Activated T-helper 1 cell treated with anti-CD3 and anti-CD28 coated beads, Interleukin-12 subunit alpha, Interleukin-12 subunit beta, Interleukin-2, Interleukin-4 antibody, amounts not matched to agents 30 ng/mL and 10 ng/mL and 1 ng/mL, durations not matched to agents 14 hours and 24 hours and 36 hours (primary cell): Measurements from ENCODE around the gene CWH43. TPM values are rescaled to one million over a fixed set of nuclear protein-coding genes. Genes with fewer than 3 reads are reported as not detected.

ENCODE experiments used
- DNase-seq: peaks from one replicate; pipeline ENCODE4 v3.0.0; 2021; ENCODE audit warnings: low spot score
- H3K27ac Mint-ChIP-seq: one replicate; pipeline ENCODE4 v1.8.0; 2021; ENCODE audit warnings: mild to moderate bottlenecking, mixed read lengths
- H3K27me3 Mint-ChIP-seq: one replicate; pipeline ENCODE4 v1.8.0; 2022; ENCODE audit warnings: mild to moderate bottlenecking, moderate library complexity, mixed read lengths; ENCODE audit not compliant: insufficient read depth
- H3K36me3 Mint-ChIP-seq: one replicate; pipeline ENCODE4 v1.8.0; 2021; ENCODE audit warnings: low read depth, mixed read lengths
- H3K4me1 Mint-ChIP-seq: one replicate; pipeline ENCODE4 v1.8.0; 2021; ENCODE audit warnings: low read depth, mixed read lengths
- H3K4me3 Mint-ChIP-seq: one replicate; pipeline ENCODE4 v1.8.0; 2021; ENCODE audit warnings: mild to moderate bottlenecking, moderate library complexity, mixed read lengths
- H3K9me3 Mint-ChIP-seq: one replicate; pipeline ENCODE4 v1.8.0; 2021; ENCODE audit warnings: mixed read lengths
- intact Hi-C: fragments of 100-400 bp; cut with micrococcal nuclease; formaldehyde crosslinking; loops from one replicate; pipeline ENCODE4 v1.15.1; 2024
- total RNA-seq: library from RNA; stranded (reverse); gene quantifications from 2 replicates; pipeline ENCODE4 v1.2.3, GENCODE V29; 2022

The CWH43 gene
- total RNA-seq, 1 donor from 2014 or later, result not detected

GRCh38 chr4:48986654-48987164 is 634 bp downstream of the CWH43 start:
- no peaks in the 10 kb centered on the region for H3K9me3 Mint-ChIP-seq
- intact Hi-C loops, result no loop called here
- no peak overlapping the region for H3K4me3 Mint-ChIP-seq
- H3K4me1 Mint-ChIP-seq, result no peaks in the 10 kb centered on the region
- no peak overlapping the region for H3K27ac Mint-ChIP-seq
- no peak for DNase-seq
- peaks cover 29% of the 10 kb centered on the region for H3K27me3 Mint-ChIP-seq
- H3K36me3 Mint-ChIP-seq, result no peaks in the 10 kb centered on the region

GRCh38 chr4:48989461-48990203 is 3.6 kb downstream of the CWH43 start:
- Mint-ChIP-seq H3K9me3 (no peaks in the 10 kb centered on the region), H3K27ac (no peak overlapping the region), H3K4me3 (no peak overlapping the region), H3K36me3 (no peaks in the 10 kb centered on the region), H3K4me1 (no peaks in the 10 kb centered on the region), H3K27me3 (peaks cover 24% of the 10 kb centered on the region)
- intact Hi-C loops, result no loop called here
- no peak for DNase-seq

- Mint-ChIP-seq H3K4me1 (no peaks in the 10 kb centered on the region), H3K27me3 (peaks cover 23% of the 10 kb centered on the region)
Measured at GRCh38 chr4:48991357-48991756, 5.3 kb downstream of the CWH43 start.

GRCh38 chr4:48997962-48998361 is 11.9 kb downstream of the CWH43 start:
- no peak overlapping the region for H3K4me3 Mint-ChIP-seq
- peaks cover 4% of the 10 kb centered on the region for H3K27me3 Mint-ChIP-seq
- H3K9me3 Mint-ChIP-seq, result no peaks in the 10 kb centered on the region
- no peak for DNase-seq
- no peaks in the 10 kb centered on the region for H3K36me3 Mint-ChIP-seq
- intact Hi-C loops, result no loop called here
- no peak overlapping the region for H3K27ac Mint-ChIP-seq
- H3K4me1 Mint-ChIP-seq, result no peaks in the 10 kb centered on the region

More at GRCh38 chr4:48991357-48991756, 5.3 kb downstream of the CWH43 start:
- intact Hi-C loops, result no loop called here
- DNase-seq, result no peak
- H3K4me3 Mint-ChIP-seq, result no peak overlapping the region
- H3K36me3 Mint-ChIP-seq, result no peaks in the 10 kb centered on the region
- H3K27ac Mint-ChIP-seq, result no peak overlapping the region
- no peaks in the 10 kb centered on the region for H3K9me3 Mint-ChIP-seq

GRCh38 chr4:48998440-48998839 is 12.4 kb downstream of the CWH43 start:
- Mint-ChIP-seq H3K27ac (no peak overlapping the region), H3K9me3 (no peaks in the 10 kb centered on the region), H3K4me3 (no peak overlapping the region), H3K36me3 (no peaks in the 10 kb centered on the region), H3K27me3 (peaks cover 4% of the 10 kb centered on the region), H3K4me1 (no peaks in the 10 kb centered on the region)
- intact Hi-C loops, result no loop called here
- DNase-seq, result no peak

- no peaks in the 10 kb centered on the region for H3K9me3 Mint-ChIP-seq
- H3K4me3 Mint-ChIP-seq, result no peak overlapping the region
- no peak overlapping the region for H3K27ac Mint-ChIP-seq
- H3K27me3 Mint-ChIP-seq, result no peaks in the 10 kb centered on the region
- DNase-seq, result no peak
- no peaks in the 10 kb centered on the region for H3K4me1 Mint-ChIP-seq
- H3K36me3 Mint-ChIP-seq, result no peaks in the 10 kb centered on the region
- intact Hi-C loops, result no loop called here
Measured at GRCh38 chr4:49000806-49001205, 14.7 kb downstream of the CWH43 start.

- intact Hi-C loops, result no loop called here
- Mint-ChIP-seq H3K4me3 (no peak overlapping the region), H3K36me3 (no peaks in the 10 kb centered on the region), H3K9me3 (no peaks in the 10 kb centered on the region), H3K27ac (no peak overlapping the region), H3K27me3 (no peaks in the 10 kb centered on the region), H3K4me1 (no peaks in the 10 kb centered on the region)
- DNase-seq, result no peak
Measured at GRCh38 chr4:49002931-49003330, 16.9 kb downstream of the CWH43 start.

GRCh38 chr4:49018718-49019295 is 32.7 kb downstream of the CWH43 start:
- Mint-ChIP-seq H3K9me3 (no peaks in the 10 kb centered on the region), H3K27ac (no peak overlapping the region), H3K4me3 (no peak overlapping the region), H3K27me3 (peaks cover 2% of the 10 kb centered on the region), H3K4me1 (no peaks in the 10 kb centered on the region), H3K36me3 (no peaks in the 10 kb centered on the region)
- intact Hi-C loops, result no loop called here
- no peak for DNase-seq

GRCh38 chr4:49032440-49033161 is 46.5 kb downstream of the CWH43 start:
- no peaks in the 10 kb centered on the region for H3K36me3 Mint-ChIP-seq
- no peaks in the 10 kb centered on the region for H3K9me3 Mint-ChIP-seq
- peaks cover 4% of the 10 kb centered on the region for H3K27me3 Mint-ChIP-seq
- H3K4me1 Mint-ChIP-seq, result no peaks in the 10 kb centered on the region
- no peak for DNase-seq
- H3K4me3 Mint-ChIP-seq, result no peak overlapping the region
- no peak overlapping the region for H3K27ac Mint-ChIP-seq
- intact Hi-C loops, result no loop called here

- intact Hi-C loops, result no loop called here
- no peak for DNase-seq
- Mint-ChIP-seq H3K27ac (no peak overlapping the region), H3K4me1 (no peaks in the 10 kb centered on the region), H3K4me3 (no peak overlapping the region), H3K27me3 (peaks cover 1% of the 10 kb centered on the region), H3K36me3 (no peaks in the 10 kb centered on the region), H3K9me3 (no peaks in the 10 kb centered on the region)
Measured at GRCh38 chr4:49036528-49036927, 50.5 kb downstream of the CWH43 start.

- no peaks in the 10 kb centered on the region for H3K9me3 Mint-ChIP-seq
- intact Hi-C loops, result no loop called here
- H3K27ac Mint-ChIP-seq, result no peak overlapping the region
- H3K27me3 Mint-ChIP-seq, result no peaks in the 10 kb centered on the region
- DNase-seq, result no peak
- H3K4me1 Mint-ChIP-seq, result no peaks in the 10 kb centered on the region
- no peaks in the 10 kb centered on the region for H3K36me3 Mint-ChIP-seq
- no peak overlapping the region for H3K4me3 Mint-ChIP-seq
Measured at GRCh38 chr4:49044270-49044669, 58.2 kb downstream of the CWH43 start.

GRCh38 chr4:49058306-49058705 is 72.2 kb downstream of the CWH43 start:
- Mint-ChIP-seq H3K4me1 (no peaks in the 10 kb centered on the region), H3K27me3 (no peaks in the 10 kb centered on the region), H3K27ac (no peak overlapping the region), H3K36me3 (no peaks in the 10 kb centered on the region), H3K9me3 (peaks cover 12% of the 10 kb centered on the region), H3K4me3 (no peak overlapping the region)
- intact Hi-C loops, result no loop called here
- no peak for DNase-seq

GRCh38 chr4:49063670-49064069 is 77.6 kb downstream of the CWH43 start:
- H3K9me3 Mint-ChIP-seq, result peaks cover 15% of the 10 kb centered on the region
- no peak overlapping the region for H3K4me3 Mint-ChIP-seq
- no peaks in the 10 kb centered on the region for H3K27me3 Mint-ChIP-seq
- no peak overlapping the region for H3K27ac Mint-ChIP-seq
- H3K4me1 Mint-ChIP-seq, result no peaks in the 10 kb centered on the region
- intact Hi-C loops, result no loop called here
- no peak for DNase-seq
- no peaks in the 10 kb centered on the region for H3K36me3 Mint-ChIP-seq
